CD4-positive, alpha-beta T cell (primary cell): Measurements from ENCODE around the gene VEPH1. TPM values are rescaled to one million over a fixed set of nuclear protein-coding genes. Genes with fewer than 3 reads are reported as not detected.

Experiments used
- ATAC-seq: fragments of 200-7000 bp; cut with Tn5 transposase; one replicate; pipeline ENCODE4 v1.10.0; 2022; ENCODE audit warnings: mild to moderate bottlenecking; ENCODE audit not compliant: poor library complexity
- CTCF ChIA-PET: fragments of 350-600 bp; sonication (Branson Sonifier 250); formaldehyde crosslinking; loops from one replicate; lab custom pipeline; 2021; ENCODE audit warnings: antibody characterized with exemption, inconsistent platforms; lab: Charles Lee
- POLR2A ChIA-PET: fragments of 350-600 bp; sonication (Branson Sonifier 250); formaldehyde crosslinking; loops from one replicate; lab custom pipeline; 2021; ENCODE audit warnings: antibody characterized with exemption, inconsistent platforms; lab: Charles Lee
- DNase-seq, 14 experiments: peaks; one replicate each; pipeline ENCODE4 v3.0.0-alpha.2; 2013 to 2020; ENCODE audit warnings: mixed read lengths in 2 of 14
- H3K27ac ChIP-seq, 2 donors: one replicate each; pipeline versions ENCODE4 v1.5.1 to v1.7.0; 2013; ENCODE audit warnings: low read length in 2 of 2, low read depth in 1 of 2, mild to moderate bottlenecking in 1 of 2
- H3K27me3 ChIP-seq, 2 experiments: 1 replicate in 1 of 2; 2 replicates in 1 of 2; pipeline versions ENCODE4 v1.6.1 to v1.7.0; 2013; ENCODE audit warnings: low read length in 2 of 2, control low read depth in 1 of 2, mild to moderate bottlenecking in 1 of 2, moderate library complexity in 1 of 2; ENCODE audit not compliant: insufficient read depth in 2 of 2, control insufficient read depth in 1 of 2
- H3K36me3 ChIP-seq: one replicate; pipeline ENCODE4 v1.6.1; 2013; ENCODE audit warnings: low read length, control low read depth; ENCODE audit not compliant: insufficient read depth
- H3K4me1 ChIP-seq: one replicate; pipeline ENCODE4 v1.6.1; 2013; ENCODE audit warnings: low read length, control low read depth; ENCODE audit not compliant: insufficient read depth
- H3K4me3 ChIP-seq: one replicate; pipeline ENCODE4 v1.5.1; 2013; ENCODE audit warnings: mild to moderate bottlenecking, low read length, moderate library complexity
- H3K9me3 ChIP-seq, 2 experiments: 1 replicate in 1 of 2; 2 replicates in 1 of 2; pipeline versions ENCODE4 v1.6.1 to v1.7.0; 2013; ENCODE audit warnings: low read length in 2 of 2, mild to moderate bottlenecking in 2 of 2, control low read depth in 1 of 2, moderate library complexity in 1 of 2; ENCODE audit not compliant: control insufficient read depth in 1 of 2, insufficient read depth in 1 of 2
- H3K27ac Mint-ChIP-seq: one replicate; pipeline ENCODE4 v1.8.0; 2020; ENCODE audit warnings: mixed read lengths
- H3K27me3 Mint-ChIP-seq: one replicate; pipeline ENCODE4 v1.8.0; 2021; ENCODE audit warnings: mixed read lengths
- H3K36me3 Mint-ChIP-seq: one replicate; pipeline ENCODE4 v1.8.0; 2021; ENCODE audit warnings: low read depth, mixed read lengths
- H3K4me1 Mint-ChIP-seq: one replicate; pipeline ENCODE4 v1.8.0; 2021; ENCODE audit warnings: low read depth, mixed read lengths
- H3K4me3 Mint-ChIP-seq: one replicate; pipeline ENCODE4 v1.8.0; 2020; ENCODE audit warnings: mild to moderate bottlenecking, mixed read lengths
- H3K9me3 Mint-ChIP-seq: one replicate; pipeline ENCODE4 v1.8.0; 2020; ENCODE audit warnings: mixed read lengths
- intact Hi-C, 2 experiments: fragments of 100-400 bp; cut with DNase I in 1 of 2; cut with micrococcal nuclease in 1 of 2; formaldehyde crosslinking; loops; one replicate each; pipeline versions ENCODE4 v1.15.1 to v1.9.0; 2023 to 2025; cut with DNase I, micrococcal nuclease
- total RNA-seq, 174 experiments: library from RNA in 2 of 174; stranded (reverse) in 2 of 174; gene quantifications; one replicate each; pipeline ENCODE4 v1.2.3 and lab custom pipeline; 2021 to 2026
- TF ChIP-seq, protein P1 (sequence below): fragments of 200-600 bp; IDR thresholded peaks from one replicate; pipeline ENCODE4 v1.8.0; 2022; ENCODE audit warnings: antibody characterized with exemption, mild to moderate bottlenecking

VEPH1 gene
- total RNA-seq, 2 experiments from 2014 or later = not detected

- Histone ChIP-seq H3K27ac (no peak overlapping the region), H3K9me3 (no peaks in the 10 kb centered on the region), H3K27me3 (no peaks in the 10 kb centered on the region), H3K4me3 (no peak overlapping the region), H3K36me3 (no peaks in the 10 kb centered on the region), H3K4me1 (no peaks in the 10 kb centered on the region)
- H3K9me3 Mint-ChIP-seq = no peaks in the 10 kb centered on the region
- no peak overlapping the region for H3K4me3 Mint-ChIP-seq
- no peaks in the 10 kb centered on the region for H3K27me3 Mint-ChIP-seq
- TF ChIP-seq, protein P1, sequence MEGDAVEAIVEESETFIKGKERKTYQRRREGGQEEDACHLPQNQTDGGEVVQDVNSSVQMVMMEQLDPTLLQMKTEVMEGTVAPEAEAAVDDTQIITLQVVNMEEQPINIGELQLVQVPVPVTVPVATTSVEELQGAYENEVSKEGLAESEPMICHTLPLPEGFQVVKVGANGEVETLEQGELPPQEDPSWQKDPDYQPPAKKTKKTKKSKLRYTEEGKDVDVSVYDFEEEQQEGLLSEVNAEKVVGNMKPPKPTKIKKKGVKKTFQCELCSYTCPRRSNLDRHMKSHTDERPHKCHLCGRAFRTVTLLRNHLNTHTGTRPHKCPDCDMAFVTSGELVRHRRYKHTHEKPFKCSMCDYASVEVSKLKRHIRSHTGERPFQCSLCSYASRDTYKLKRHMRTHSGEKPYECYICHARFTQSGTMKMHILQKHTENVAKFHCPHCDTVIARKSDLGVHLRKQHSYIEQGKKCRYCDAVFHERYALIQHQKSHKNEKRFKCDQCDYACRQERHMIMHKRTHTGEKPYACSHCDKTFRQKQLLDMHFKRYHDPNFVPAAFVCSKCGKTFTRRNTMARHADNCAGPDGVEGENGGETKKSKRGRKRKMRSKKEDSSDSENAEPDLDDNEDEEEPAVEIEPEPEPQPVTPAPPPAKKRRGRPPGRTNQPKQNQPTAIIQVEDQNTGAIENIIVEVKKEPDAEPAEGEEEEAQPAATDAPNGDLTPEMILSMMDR = no peak
- intact Hi-C loops = no loop called here
- no peak overlapping the region for H3K27ac Mint-ChIP-seq
- ChIA-PET POLR2A (no interaction called here), CTCF (no interaction called here)
- ATAC-seq = no peak
- H3K4me1 Mint-ChIP-seq = no peaks in the 10 kb centered on the region
- H3K36me3 Mint-ChIP-seq = no peaks in the 10 kb centered on the region
- DNase-seq = no peak
Observed at GRCh38 chr3:157305392-157305791, 197.8 kb downstream of the VEPH1 start.

- intact Hi-C loops = no loop called here
- no peaks in the 10 kb centered on the region for H3K27me3 ChIP-seq
- H3K27ac Mint-ChIP-seq = no peak overlapping the region
- no peaks in the 10 kb centered on the region for H3K4me1 ChIP-seq
- no peak for ATAC-seq
- no peaks in the 10 kb centered on the region for H3K36me3 Mint-ChIP-seq
- no peak overlapping the region for H3K4me3 ChIP-seq
- no peaks in the 10 kb centered on the region for H3K9me3 Mint-ChIP-seq
- no peaks in the 10 kb centered on the region for H3K27me3 Mint-ChIP-seq
- H3K9me3 ChIP-seq = no peaks in the 10 kb centered on the region
- H3K36me3 ChIP-seq = no peaks in the 10 kb centered on the region
- TF ChIP-seq, protein P1 = no peak
- no peak overlapping the region for H3K4me3 Mint-ChIP-seq
- DNase-seq = no peak
- ChIA-PET POLR2A (no interaction called here), CTCF (no interaction called here)
- no peaks in the 10 kb centered on the region for H3K4me1 Mint-ChIP-seq
- no peak overlapping the region for H3K27ac ChIP-seq
Observed at GRCh38 chr3:157301755-157302154, 201.5 kb downstream of the VEPH1 start.

GRCh38 chr3:157300981-157301663, 202.1 kb downstream of the VEPH1 start:
- intact Hi-C loops = no loop called here
- H3K9me3 ChIP-seq = no peaks in the 10 kb centered on the region
- no peak overlapping the region for H3K4me3 Mint-ChIP-seq
- H3K27me3 ChIP-seq = no peaks in the 10 kb centered on the region
- H3K4me3 ChIP-seq = no peak overlapping the region
- no peaks in the 10 kb centered on the region for H3K4me1 ChIP-seq
- POLR2A ChIA-PET = no interaction called here
- CTCF ChIA-PET = no interaction called here
- H3K36me3 Mint-ChIP-seq = no peaks in the 10 kb centered on the region
- H3K27me3 Mint-ChIP-seq = no peaks in the 10 kb centered on the region
- H3K4me1 Mint-ChIP-seq = no peaks in the 10 kb centered on the region
- no peak for ATAC-seq
- H3K36me3 ChIP-seq = no peaks in the 10 kb centered on the region
- TF ChIP-seq, protein P1 = no peak
- no peaks in the 10 kb centered on the region for H3K9me3 Mint-ChIP-seq
- H3K27ac Mint-ChIP-seq = no peak overlapping the region
- no peak overlapping the region for H3K27ac ChIP-seq
- no peak for DNase-seq
